Neural progenitor cell (in vitro differentiated cells): ENCODE measurements around the gene LYPD6B.

Source experiments
- EZH2phosphoT487 ChIP-seq: fragments of 200-600 bp; sonication (generic); IDR thresholded peaks from 2 replicates; pipeline ENCODE4 v1.6.1; 2017; ENCODE audit warnings: antibody characterized with exemption
- TF ChIP-seq, protein P1 (sequence below): fragments of 200-600 bp; sonication (generic); IDR thresholded peaks from 2 replicates; pipeline ENCODE4 v1.5.1; 2017; ENCODE audit warnings: antibody characterized with exemption, mild to moderate bottlenecking

GRCh38 chr2:149204686-149205085 lies 166.2 kb downstream of the LYPD6B start:
- TF ChIP-seq, protein P1, sequence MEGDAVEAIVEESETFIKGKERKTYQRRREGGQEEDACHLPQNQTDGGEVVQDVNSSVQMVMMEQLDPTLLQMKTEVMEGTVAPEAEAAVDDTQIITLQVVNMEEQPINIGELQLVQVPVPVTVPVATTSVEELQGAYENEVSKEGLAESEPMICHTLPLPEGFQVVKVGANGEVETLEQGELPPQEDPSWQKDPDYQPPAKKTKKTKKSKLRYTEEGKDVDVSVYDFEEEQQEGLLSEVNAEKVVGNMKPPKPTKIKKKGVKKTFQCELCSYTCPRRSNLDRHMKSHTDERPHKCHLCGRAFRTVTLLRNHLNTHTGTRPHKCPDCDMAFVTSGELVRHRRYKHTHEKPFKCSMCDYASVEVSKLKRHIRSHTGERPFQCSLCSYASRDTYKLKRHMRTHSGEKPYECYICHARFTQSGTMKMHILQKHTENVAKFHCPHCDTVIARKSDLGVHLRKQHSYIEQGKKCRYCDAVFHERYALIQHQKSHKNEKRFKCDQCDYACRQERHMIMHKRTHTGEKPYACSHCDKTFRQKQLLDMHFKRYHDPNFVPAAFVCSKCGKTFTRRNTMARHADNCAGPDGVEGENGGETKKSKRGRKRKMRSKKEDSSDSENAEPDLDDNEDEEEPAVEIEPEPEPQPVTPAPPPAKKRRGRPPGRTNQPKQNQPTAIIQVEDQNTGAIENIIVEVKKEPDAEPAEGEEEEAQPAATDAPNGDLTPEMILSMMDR: no peak
- no peak for TF ChIP-seq EZH2phosphoT487
